ENCODE results near the gene PTPRT. TPM values are rescaled to one million over a fixed set of nuclear protein-coding genes. Genes with fewer than 3 reads are reported as not detected.

Gene PTPRT
- total RNA-seq, 1 experiment from 2014 or later = 0.13 TPM

GRCh38 chr20:42051921-42052320 lies 1137.8 kb downstream of the PTPRT start:
- H3K9me3 Mint-ChIP-seq = no peaks in the 10 kb centered on the region
- H4K5ac ChIP-seq (ENCODE audit: insufficient read length, low read depth, low read length) = no peak overlapping the region
- H3K4me1 Mint-ChIP-seq = no peaks in the 10 kb centered on the region
- no CpG with 5 or more reads among the region's 5 CpGs for WGBS (ENCODE audit: extremely low coverage, insufficient read length, low lambda C conversion rate)
- H3K27ac ChIP-seq (ENCODE audit: insufficient read length, low read depth, low read length) = no peak overlapping the region
- H3K36me3 Mint-ChIP-seq (ENCODE audit: insufficient read depth in 1 of 3, low read depth in 3 of 3) = no peaks in the 10 kb centered on the region
- no peak overlapping the region for H3K18ac ChIP-seq (ENCODE audit: insufficient read length, low read depth, low read length)
- no peak overlapping the region for H3K4me2 ChIP-seq (ENCODE audit: insufficient read depth, insufficient read length, low read length)
- H3K27me3 ChIP-seq (ENCODE audit: insufficient read depth, low read length) = no peaks in the 10 kb centered on the region
- no peak overlapping the region for H3K4ac ChIP-seq (ENCODE audit: low read depth, low read length)
- no peak overlapping the region for H3K14ac ChIP-seq (ENCODE audit: insufficient read depth, low read length)
- H4K8ac ChIP-seq (replicated peaks; ENCODE audit: insufficient read length, low read depth, low read length) = no peak overlapping the region
- H2AK5ac ChIP-seq (ENCODE audit: insufficient read length, low read length) = no peak overlapping the region
- peaks cover 2% of the 10 kb centered on the region; the same call in 1 of the 2 replicates for H3K27me3 Mint-ChIP-seq (ENCODE audit: low read depth)
- H3K79me1 ChIP-seq (ENCODE audit: insufficient read depth, low read depth, low read length, poor library complexity, severe bottlenecking) = no peaks in the 10 kb centered on the region
- H2BK20ac ChIP-seq (ENCODE audit: low read depth, low read length, poor library complexity, severe bottlenecking) = no peak overlapping the region
- H2BK120ac ChIP-seq (ENCODE audit: low read depth, low read length, poor library complexity, severe bottlenecking) = no peak overlapping the region
- no peak overlapping the region for H2BK12ac ChIP-seq (ENCODE audit: insufficient read length, low read depth, low read length)
- no peak overlapping the region for H3T11ph ChIP-seq (ENCODE audit: low read length)
- H3K4me1 ChIP-seq (ENCODE audit: insufficient read depth, low read length) = no peaks in the 10 kb centered on the region
- no peak overlapping the region for H3K4me3 Mint-ChIP-seq
- no peak overlapping the region for H3K23ac ChIP-seq (ENCODE audit: insufficient read length, low read depth, low read length)
- H2BK5ac ChIP-seq (ENCODE audit: insufficient read length, low read length) = no peak overlapping the region
- no peak overlapping the region for H3K56ac ChIP-seq (ENCODE audit: insufficient read length, low read depth, low read length)
- no peak for DNase-seq
- no peaks in the 10 kb centered on the region for H3K9me3 ChIP-seq (ENCODE audit: control insufficient read depth, low read depth, low read length)
- H3K9ac ChIP-seq (ENCODE audit: extremely low read depth, insufficient read length, low read length) = no peak overlapping the region
- H3K23me2 ChIP-seq (ENCODE audit: insufficient read length, low read depth, low read length, poor library complexity, severe bottlenecking) = no peaks in the 10 kb centered on the region
- no peak overlapping the region for H4K91ac ChIP-seq (ENCODE audit: insufficient read length, low read depth, low read length)
- no peaks in the 10 kb centered on the region for H4K20me1 ChIP-seq (ENCODE audit: control insufficient read depth, insufficient read depth, insufficient read length)
- H3K79me2 ChIP-seq (ENCODE audit: insufficient read depth, low read length) = no peaks in the 10 kb centered on the region
- no peak overlapping the region for H2AFZ ChIP-seq (ENCODE audit: low read length)
- H3K27ac Mint-ChIP-seq = no peak overlapping the region
- no peak for TF ChIP-seq CTCF (conservative IDR thresholded peaks at IDR 0.05)
- no peak overlapping the region for H2BK15ac ChIP-seq (ENCODE audit: low read depth, low read length)
